LoVo (cell line): Measurements from ENCODE around the gene TGM6.

Source experiments
- DNase-seq: peaks from one replicate; pipeline ENCODE4 v3.0.0-alpha.2; 2016; ENCODE audit warnings: low spot score

Gene TGM6

GRCh38 chr20:2364044-2364443 is 16.7 kb upstream of the TGM6 start:
- no peak for DNase-seq

GRCh38 chr20:2365091-2365490 is 15.6 kb upstream of the TGM6 start:
- DNase-seq = no peak

- no peak for DNase-seq
Observed at GRCh38 chr20:2365666-2366065, 15.0 kb upstream of the TGM6 start.

- DNase-seq = no peak
Observed at GRCh38 chr20:2368621-2369020, 12.1 kb upstream of the TGM6 start.

GRCh38 chr20:2373098-2373497 is 7.6 kb upstream of the TGM6 start:
- DNase-seq = no peak

- DNase-seq = no peak
Observed at GRCh38 chr20:2374346-2375125, 6.2 kb upstream of the TGM6 start.

GRCh38 chr20:2378893-2379292 is 1.8 kb upstream of the TGM6 start:
- no peak for DNase-seq

GRCh38 chr20:2379511-2380229 is 1.0 kb upstream of the TGM6 start:
- no peak for DNase-seq

GRCh38 chr20:2381303-2381702 is 602 bp downstream of the TGM6 start:
- DNase-seq = no peak

GRCh38 chr20:2382833-2383232 is 2.1 kb downstream of the TGM6 start:
- DNase-seq = no peak

GRCh38 chr20:2385026-2385425 is 4.3 kb downstream of the TGM6 start:
- DNase-seq = no peak

- DNase-seq = no peak
Observed at GRCh38 chr20:2385496-2385895, 4.8 kb downstream of the TGM6 start.

- no peak for DNase-seq
Observed at GRCh38 chr20:2386516-2387179, 5.9 kb downstream of the TGM6 start.

GRCh38 chr20:2387180-2387577 is 6.5 kb downstream of the TGM6 start:
- DNase-seq = no peak

- DNase-seq = no peak
Observed at GRCh38 chr20:2387580-2387979, 6.9 kb downstream of the TGM6 start.

GRCh38 chr20:2390951-2391675 is 10.4 kb downstream of the TGM6 start:
- DNase-seq = no peak

- no peak for DNase-seq
Observed at GRCh38 chr20:2394411-2395055, 13.8 kb downstream of the TGM6 start.

GRCh38 chr20:2395136-2395535 is 14.4 kb downstream of the TGM6 start:
- DNase-seq = no peak

- DNase-seq = no peak
Observed at GRCh38 chr20:2396241-2396814, 15.6 kb downstream of the TGM6 start.

- no peak for DNase-seq
Observed at GRCh38 chr20:2397091-2397490, 16.4 kb downstream of the TGM6 start.

GRCh38 chr20:2397595-2398145 is 17.0 kb downstream of the TGM6 start:
- no peak for DNase-seq
